Measurements from ENCODE around the gene EPC1.

GRCh38 chr10:32308027-32308603 is 38.8 kb downstream of the EPC1 start:
- no peak for TF ChIP-seq EZH2 (IDR thresholded peaks at IDR 0.05; ENCODE audit: low read length, missing control alignments)
- TF ChIP-seq CTCF (conservative IDR thresholded peaks at IDR 0.05 in 1 of 2, IDR thresholded peaks at IDR 0.05 in 1 of 2; ENCODE audit: low read depth in 1 of 2, low read length in 2 of 2), result no peak
